GM21619 (cell line): Measurements from ENCODE around the gene SIM2.

ENCODE experiments used
- ATAC-seq: cut with Tn5 transposase; IDR thresholded peaks from one replicate; pipeline ENCODE4 v1.9.1; 2021; ENCODE audit not compliant: unreplicated experiment

Gene SIM2

DNA sequence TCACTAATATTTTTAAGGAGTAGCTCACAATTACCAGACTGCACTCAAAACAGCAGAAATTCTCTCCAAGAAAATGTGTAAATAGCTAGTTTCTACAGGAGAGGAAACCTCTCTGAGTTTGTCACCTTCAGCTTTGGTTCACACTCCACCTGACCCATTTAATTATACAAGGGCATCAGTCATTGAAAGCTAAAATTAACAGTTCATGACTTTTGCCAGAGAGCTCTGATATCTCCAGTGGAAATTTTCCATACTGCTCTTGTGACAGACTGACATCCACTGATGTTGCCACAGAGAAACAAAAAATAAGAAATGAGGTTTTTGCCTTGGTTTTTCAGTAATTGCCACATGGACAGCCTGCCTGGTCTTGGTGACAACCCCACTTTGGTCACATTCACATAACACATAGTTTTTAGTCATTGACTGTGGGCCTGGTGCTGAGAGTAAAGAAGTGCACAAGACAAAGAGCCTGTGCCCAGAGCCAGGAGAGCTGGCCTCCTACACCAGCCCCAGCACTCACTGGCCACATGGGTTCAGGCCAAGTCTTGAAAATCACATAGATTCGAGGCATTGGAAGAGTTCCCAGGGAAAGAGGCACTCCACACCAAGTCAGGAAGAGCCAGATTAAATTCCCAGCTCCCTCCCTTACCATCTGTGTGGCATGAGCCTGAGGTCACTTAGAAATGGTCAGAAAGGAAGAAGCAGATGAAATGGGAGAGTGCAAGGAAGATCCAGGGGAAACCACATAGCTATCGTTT is 13.8 kb upstream of the SIM2 start:
- no peak for ATAC-seq

DNA sequence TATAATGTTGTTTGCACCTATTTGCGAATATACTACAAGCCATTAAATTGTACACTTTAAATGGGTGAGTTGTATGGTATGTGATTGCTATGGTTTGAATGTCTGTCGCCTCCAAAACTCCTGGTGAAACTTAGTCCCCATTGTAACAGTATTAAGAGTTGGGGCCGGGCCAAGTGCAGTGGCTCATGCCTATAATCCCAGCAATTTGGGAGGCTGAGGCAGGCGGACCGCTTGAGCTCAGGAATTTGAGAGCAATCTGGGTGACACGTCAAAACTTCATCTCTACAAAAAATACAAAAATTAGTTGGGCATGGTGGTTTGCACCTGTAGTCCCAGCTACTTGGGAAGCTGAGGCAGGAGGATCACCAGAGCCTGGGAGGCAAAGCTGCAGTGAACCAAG is 12.0 kb upstream of the SIM2 start:
- ATAC-seq, result no peak

DNA sequence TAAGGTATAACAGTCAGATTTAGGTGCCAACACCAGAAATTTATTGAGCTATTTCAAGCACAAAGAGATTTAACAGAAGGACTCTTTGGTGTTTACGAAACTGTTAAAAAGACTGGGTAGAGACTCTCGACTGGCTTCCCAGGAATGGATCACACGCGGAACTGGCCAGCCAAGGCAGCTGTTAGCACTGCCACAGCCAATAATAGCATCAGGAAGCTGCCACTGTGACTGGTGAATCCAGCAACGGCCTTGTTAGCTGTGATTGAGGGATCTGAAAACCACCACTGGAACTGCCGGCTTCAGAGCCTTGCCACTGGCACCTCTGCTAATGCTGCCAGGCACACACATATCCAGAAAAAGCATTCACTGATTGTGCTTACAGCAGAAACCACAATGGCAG is 10.6 kb upstream of the SIM2 start:
- no peak for ATAC-seq

DNA sequence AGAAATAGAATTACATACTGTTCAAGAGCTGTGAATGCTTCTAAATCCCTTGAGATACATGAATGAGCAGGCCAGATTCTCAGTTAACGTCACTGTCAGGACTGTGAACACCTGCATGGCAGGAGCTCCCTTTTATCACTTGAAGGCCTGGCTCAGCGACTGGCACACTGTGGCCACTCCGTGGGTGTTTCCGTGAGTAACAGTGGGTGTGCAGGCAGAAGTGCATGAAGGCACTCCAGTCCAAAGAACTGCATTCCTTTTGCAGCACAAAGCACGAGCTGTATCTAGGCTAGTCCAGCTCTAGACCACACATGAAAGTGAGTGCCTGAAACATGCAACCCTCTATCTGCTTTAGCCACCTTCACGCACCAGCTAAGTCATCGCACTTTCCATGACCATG is 9.6 kb upstream of the SIM2 start:
- no peak for ATAC-seq

DNA sequence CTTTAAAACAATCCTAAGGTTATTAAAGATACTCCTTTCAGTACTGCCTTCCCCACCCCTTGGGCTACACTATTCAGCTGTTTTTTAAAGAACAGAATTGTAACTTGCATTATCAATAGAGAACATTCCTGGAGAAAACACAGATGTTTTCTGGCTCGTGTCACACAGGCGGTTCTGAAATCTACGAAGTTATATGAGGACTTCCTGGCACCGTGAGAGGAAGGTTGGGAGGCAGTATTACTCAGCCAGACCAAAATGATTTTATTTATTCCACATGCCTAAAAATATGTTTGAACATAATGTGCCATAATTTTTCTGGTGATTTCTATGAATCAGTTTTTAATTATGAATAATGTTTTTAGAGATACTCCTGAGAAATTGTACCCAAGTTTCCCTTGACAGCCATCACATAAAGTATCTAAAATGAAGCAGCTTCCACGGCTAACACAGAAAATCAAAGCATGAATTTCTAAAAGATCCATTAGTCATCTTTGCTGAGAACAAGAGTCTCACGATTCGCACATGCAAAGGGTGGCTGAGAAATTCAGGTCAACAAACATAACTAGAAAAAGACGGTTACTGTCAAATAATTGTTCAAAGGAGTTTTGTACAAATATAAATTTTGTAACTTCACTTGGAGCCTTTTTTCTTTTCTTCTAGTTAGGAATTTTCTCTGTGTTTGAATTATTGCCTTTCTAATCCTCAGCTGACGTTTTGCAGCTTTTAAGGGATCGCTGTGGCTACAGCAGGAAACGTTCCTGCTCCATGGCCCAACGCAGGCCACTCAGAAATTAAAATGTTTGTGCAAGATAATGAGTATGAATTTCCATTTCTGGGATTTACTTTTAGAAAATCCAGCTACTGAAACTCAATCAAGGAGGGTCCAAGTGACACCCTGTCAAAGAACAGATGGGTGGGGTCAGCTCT is 8.0 kb upstream of the SIM2 start:
- ATAC-seq, result no peak

DNA sequence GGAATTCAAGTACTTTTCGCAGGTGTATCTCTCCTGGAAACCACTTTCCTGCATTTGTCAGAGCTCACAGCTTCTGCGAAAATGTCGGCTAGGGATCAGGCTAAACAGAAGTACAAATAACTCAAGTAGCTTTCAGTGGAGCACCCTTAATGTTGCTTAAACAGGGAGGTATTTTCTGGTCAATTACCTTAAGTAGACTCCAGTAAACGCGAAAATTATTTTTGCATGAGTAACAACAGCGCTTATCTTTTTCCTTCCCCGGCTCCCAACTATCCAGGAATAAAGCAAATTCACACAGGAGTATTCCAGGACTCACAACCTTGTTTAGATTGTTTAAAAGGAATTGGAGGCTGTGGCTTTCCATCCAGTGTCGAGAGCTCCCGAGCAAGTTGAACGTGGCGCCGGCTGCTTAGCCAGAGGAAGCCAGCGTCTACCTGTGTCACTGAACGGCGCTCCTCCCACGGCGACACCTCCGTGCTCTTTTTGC is 7.3 kb upstream of the SIM2 start:
- no peak for ATAC-seq

DNA sequence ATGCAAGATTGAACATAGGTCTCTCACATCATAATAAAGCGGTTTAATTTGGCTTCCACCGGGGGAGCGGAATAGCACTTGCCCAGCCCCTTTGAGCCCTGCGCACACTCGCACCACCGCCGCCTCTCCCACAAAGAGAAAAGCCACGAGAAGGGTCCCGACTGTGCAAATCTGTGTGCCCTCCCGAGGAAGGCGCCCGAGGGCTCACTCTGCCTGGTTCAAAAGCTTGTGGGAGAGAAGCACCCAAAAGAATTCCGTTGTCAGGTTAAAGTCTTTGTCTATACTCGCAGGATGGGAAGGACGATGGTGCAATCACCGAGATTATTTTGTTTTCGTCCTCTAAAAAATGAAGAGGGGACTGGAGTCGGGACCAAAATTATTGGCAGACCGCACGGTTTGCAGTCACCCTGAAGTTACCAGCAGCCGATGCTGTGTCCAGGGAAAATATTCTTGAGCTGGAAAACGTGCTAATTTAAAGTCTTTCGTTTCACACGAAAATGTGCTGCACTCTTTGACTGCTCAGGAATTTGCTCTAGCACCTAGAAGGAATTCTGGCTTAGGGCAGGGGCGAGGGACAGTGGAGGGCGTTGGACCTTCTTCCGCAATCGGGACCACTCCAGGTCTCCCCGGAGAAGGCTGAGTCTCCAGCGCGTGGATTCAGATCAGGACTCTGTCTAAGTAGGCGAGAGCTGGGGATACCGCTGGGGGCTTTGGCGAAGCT is 6.6 kb upstream of the SIM2 start:
- no peak for ATAC-seq

DNA sequence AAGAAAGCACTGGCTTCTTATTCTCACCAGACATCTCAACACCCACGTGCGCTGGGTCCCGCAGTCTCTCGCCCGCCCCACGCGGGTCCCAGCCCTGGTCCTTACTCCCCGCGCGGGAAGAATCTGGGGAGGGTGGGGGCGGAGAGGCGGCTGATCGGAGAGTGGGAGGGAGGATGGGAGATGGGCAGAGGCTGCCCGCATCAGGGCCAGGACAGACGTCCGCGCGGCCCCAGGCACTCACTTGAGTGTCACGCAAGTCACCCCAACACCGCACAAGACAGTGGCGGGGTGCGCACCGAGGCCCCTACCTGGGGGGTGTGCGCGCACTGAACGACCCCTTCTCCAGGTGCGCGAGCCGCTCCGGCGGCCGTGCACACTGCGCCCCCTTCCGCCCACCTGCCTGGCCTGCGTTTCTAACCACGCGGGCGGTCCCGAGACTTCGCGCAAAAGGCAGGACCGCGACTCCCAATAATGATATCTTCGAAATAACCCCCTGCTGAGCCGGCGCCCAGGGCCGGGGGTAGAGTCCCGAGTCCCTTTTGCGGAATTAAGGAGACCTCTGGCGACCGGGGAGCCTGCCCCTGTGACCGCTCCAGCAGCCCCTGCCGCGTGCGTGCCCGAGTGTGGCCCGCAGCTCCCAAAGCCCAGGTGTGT is 6.0 kb upstream of the SIM2 start:
- ATAC-seq, result no peak

DNA sequence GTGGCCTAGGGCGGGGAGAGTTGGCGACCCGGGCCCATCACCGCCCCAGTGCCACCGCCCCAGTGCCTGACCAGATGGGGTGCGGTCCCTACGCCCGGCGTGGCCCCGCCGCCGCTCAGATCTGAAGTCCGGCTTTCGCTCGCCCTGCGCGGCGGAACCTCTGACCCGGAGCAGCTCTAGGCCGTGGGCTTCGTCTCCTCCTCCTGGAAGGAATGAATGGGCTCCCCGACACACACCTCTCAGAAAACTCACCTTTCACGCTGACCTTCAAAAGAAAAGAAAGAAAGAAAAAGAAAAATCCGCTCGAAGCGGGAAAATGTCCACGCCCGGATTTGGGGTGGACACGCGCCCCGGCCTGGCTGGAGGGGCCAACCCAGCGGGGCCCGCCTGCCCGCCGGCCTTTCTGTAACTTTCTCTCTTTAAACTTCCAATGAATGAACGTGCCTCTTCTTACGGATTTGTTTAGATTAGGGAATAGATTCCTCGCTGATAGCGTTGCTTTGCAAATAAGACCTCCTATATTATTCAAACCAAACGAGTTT is 5.4 kb upstream of the SIM2 start:
- ATAC-seq, result no peak

DNA sequence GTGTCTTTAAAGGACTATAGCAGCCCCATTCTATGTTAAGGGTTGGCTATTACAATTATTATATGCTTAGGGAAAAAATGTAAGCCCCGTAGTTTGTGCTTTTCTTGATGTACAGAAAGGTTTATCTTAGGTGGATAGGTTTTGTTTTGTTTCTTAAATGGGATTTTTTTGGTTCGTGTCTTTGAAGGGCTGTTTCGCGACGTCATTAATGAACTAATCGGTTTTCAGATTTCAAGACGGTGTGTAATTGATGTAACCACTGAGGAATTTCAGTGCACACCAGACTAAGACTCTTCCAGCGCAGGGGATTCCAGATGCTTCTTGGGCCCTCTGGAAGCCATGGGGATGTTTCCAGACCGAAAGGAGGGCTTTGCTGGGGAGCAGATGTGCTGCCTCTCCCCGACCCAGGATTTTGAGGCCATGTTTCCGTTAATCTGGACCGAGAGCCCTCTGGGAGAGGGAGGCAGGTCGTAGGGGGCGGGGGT is 4.8 kb upstream of the SIM2 start:
- ATAC-seq, result no peak

DNA sequence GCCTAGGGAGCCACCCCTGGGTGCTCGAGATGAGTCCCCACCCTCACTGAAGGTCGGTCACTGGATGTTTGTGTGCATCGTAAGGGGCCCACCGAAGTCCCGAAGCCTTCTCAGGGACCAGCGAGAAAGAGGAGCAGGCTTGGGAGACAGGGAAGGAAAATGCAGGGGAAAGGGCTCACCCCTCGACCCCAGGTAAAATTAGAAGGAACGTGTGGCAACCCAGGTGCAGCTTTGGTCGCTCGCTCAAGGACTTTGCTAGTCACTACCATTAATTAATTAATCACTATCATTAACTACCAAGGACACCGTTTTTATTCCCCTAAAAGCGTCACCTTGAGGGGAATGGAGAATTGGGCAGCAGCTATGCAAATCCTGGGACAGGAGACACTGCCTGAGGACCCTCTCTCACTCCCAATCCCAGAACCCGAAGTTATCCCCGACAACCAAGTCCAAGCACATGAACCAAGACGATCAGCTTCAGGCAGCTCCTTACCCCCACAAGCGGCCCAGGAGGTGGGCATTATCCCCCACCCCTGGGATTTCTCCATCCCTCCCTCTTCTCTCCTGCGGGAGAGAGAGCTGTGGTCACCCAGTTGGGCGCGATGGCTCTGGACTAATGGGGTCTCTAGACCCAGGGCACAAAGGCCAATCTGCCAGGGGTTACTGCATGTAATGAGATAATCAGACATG is 4.2 kb upstream of the SIM2 start:
- no peak for ATAC-seq

DNA sequence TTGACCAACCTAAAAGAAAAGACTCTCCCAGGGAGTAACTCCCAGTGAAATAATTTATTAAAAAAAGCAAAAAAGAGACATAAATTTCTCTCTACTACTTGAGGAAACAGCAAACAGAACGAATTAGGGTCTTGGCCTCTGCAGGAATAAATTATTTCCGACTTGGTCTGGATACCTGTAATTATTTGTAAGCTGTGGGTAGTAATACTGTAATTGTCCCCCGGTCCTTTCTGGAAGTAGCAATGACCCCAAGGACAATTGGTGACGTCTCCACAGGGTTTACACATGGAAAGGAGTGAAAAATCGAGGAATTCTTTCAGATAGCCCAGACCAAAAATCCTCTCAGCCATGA is 3.7 kb upstream of the SIM2 start:
- no peak for ATAC-seq

DNA sequence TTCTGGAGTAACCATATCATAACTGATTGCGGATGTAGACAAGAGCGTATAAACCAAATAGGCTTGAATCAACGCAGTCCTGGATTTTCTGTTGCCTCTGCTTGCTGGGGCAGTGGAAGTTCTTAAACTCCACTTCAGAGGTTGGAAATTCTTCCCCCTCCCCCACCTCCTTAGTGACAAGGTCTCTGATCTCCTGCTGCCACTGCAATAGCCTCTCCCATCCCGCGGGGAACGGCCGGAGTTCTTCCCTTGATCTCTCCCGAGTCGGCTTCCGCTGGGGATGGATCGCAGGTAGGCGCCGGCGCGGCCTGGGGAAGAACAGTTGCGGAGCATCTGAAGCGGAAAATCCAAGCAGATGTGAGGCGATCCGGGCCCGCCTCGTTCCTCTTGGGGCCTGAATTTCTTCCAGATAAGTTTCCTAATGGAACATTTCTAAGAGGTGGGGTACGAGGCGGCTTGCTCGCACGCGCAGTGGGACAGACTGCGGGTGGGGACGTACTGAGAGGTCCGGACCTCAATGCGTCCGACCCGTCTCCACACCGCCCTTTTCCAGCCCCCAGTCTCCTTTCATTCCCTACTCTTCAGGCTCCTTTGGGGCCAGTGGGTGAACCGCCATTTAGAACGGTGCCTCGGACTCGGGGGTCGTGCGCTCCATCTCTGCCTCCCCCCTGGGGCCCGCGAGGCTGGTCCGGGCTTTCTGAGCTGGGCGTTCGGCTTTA is 3.1 kb upstream of the SIM2 start:
- no peak for ATAC-seq

DNA sequence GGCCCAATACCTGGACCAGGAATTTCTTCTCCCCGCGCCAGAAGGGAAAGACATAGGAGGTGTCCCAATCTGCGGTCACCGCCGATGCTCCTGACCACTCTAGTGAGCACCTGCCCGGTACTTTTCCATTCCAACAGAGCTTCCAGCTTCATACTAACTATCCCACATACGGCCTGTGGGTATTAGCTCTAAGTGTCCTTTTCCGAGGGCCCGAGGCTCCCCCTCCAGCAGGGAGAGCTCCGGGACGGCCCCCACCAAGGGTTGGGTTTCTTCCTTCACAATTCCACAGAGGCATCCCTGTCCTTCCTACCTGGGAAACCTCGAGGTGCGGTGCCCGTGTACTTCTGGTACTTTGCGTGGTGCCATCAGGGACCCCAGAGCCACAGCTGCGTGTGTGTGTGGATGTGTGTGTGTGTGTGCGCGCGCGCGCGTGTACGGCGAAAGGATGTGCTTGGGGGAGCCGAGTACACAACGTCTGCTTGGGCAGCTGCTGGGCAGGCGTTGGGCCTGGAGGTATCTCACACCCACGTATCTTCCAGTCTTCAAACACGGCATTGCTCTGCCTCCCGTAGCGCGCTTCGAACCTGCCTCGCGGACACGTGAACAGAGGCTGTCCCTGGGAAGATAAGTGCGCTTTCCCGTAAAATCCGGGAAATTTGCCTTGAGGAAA is 2.4 kb upstream of the SIM2 start:
- no peak for ATAC-seq

DNA sequence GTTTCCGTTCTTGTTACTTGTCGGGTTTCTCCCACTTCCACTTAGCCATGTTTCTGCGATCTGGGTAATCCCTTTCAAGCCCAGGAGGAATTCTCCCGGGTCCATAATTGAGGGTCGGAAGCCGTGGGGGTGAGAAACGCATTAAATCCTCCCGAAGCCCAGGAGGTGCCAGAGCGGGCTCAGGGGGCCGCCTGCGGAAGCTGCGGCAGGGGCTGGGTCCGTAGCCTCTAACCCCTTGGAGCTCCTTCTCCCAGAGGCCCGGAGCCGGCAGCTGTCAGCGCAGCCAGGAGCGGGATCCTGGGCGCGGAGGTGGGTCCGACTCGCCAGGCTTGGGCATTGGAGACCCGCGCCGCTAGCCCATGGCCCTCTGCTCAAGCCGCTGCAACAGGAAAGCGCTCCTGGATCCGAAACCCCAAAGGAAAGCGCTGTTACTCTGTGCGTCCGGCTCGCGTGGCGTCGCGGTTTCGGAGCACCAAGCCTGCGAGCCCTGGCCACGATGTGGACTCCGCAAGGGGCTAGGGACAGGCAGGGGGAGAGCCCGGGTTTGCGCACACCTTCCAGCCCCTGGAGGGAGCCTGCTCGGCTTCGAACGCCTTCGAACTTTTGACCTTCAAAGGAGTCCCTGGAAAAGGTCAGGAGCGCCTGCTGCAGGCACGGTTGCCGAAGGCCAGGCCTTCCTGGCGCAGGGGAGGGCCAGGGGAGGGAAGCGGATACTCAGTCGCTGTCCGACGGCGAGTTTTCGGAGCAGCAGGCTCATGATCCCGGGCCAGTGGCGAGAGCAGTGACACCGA is 1.7 kb upstream of the SIM2 start:
- no peak for ATAC-seq

DNA sequence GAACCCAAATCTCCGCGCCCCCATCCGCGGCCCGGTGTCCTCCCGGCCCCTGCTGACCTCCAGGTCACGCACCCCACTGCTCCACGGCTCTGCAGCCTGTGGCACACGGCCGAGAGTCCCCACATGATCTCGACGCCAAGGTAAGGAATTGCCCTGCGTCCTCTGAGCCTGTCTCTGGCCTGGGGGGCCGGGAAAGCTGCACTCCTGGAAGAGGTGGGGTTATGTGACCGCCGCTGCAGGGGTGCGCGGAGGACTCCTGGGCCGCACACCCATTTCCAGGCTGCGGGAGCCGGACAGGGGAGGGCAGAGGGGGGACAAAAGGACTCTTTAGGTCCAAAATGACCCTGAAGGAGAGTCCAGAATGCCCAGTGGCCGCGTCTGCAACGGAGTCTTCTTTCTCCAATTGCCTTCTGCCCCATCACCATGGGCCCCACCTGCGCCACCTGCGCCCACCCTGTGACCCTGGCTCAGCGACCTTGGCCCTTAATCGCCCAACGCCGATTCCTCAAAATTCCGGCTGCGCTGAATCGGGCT is 997 bp upstream of the SIM2 start:
- no peak for ATAC-seq

DNA sequence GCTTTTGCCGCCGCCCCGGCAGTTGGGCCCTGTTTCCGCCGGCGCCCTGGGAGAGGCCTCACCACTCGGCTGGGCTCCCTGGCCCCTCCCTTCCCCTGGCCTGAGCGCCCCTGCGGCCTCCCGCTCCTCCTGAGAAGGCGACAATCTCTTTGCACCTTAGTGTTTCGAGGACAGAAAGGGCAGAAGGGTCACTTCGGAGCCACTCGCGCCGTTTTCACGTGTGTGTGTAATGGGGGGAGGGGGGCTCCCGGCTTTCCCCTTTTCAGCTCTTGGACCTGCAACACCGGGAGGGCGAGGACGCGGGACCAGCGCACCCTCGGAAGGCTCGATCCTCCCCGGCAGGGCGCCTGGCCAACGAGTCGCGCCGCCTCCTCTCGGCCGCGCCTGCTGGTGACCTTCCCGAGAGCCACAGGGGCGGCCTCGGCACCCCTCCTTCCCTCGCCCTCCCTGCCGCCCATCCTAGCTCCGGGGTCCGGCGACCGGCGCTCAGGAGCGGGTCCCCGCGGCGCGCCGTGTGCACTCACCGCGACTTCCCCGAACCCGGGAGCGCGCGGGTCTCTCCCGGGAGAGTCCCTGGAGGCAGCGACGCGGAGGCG is 432 bp upstream of the SIM2 start:
- ATAC-seq, result no peak
